ENCODE measurements around the gene RNF2.

RNF2 gene

GRCh38 chr1:185139246-185139645 lies 93.9 kb downstream of the RNF2 start:
- no peaks in the 10 kb centered on the region for H3K4me1 ChIP-seq
- H3K9me3 ChIP-seq = no peaks in the 10 kb centered on the region
- H3K27me3 ChIP-seq (ENCODE audit: low read depth) = no peaks in the 10 kb centered on the region
- in situ Hi-C loops (cut with MboI; ENCODE audit: low sequenced_read_pairs) = no loop called here
- no peak overlapping the region for H3K4me3 ChIP-seq
- peaks cover 16% of the 10 kb centered on the region for H3K36me3 ChIP-seq (replicated peaks)
- DNase-seq (ENCODE audit: low spot score in 2 of 2) = no peak

- H3K4me3 ChIP-seq = no peak overlapping the region
- no peak for DNase-seq (ENCODE audit: low spot score in 2 of 2)
- in situ Hi-C loops (cut with MboI; ENCODE audit: low sequenced_read_pairs) = no loop called here
- no peaks in the 10 kb centered on the region for H3K4me1 ChIP-seq
- H3K9me3 ChIP-seq = no peaks in the 10 kb centered on the region
- H3K36me3 ChIP-seq (replicated peaks) = peaks cover 23% of the 10 kb centered on the region
- H3K27me3 ChIP-seq (ENCODE audit: low read depth) = no peaks in the 10 kb centered on the region
Observed at GRCh38 chr1:185144233-185144632, 98.9 kb downstream of the RNF2 start.

- no peaks in the 10 kb centered on the region for H3K9me3 ChIP-seq
- H3K4me3 ChIP-seq = no peak overlapping the region
- peaks cover 7% of the 10 kb centered on the region for H3K36me3 ChIP-seq (replicated peaks)
- no peak for DNase-seq (ENCODE audit: low spot score in 2 of 2)
- H3K4me1 ChIP-seq = no peaks in the 10 kb centered on the region
- no peaks in the 10 kb centered on the region for H3K27me3 ChIP-seq (ENCODE audit: low read depth)
- in situ Hi-C loops (cut with MboI; ENCODE audit: low sequenced_read_pairs) = no loop called here
Observed at GRCh38 chr1:185151215-185151614, 105.9 kb downstream of the RNF2 start.

Measured in HAP-1 (cell line).